Keratinocyte (primary cell): ENCODE measurements around the gene MYMX. TPM values are rescaled to one million over a fixed set of nuclear protein-coding genes. Genes with fewer than 3 reads are reported as not detected.

Source experiments
- DNase-seq: peaks from one replicate; pipeline ENCODE4 v3.0.0-alpha.2; 2011; ENCODE audit warnings: low read depth, missing footprints, low spot score
- FAIRE-seq: peaks from 2 replicates; lab custom pipeline; 2011; peaks lifted over from hg19 to GRCh38; lab: Jason Lieb, UNC
- H2AFZ ChIP-seq: 2 replicates; pipeline ENCODE4 v1.6.0; 2012; ENCODE audit warnings: low read length, control low read depth, inconsistent platforms; ENCODE audit not compliant: control insufficient read depth
- H3K27ac ChIP-seq: 2 replicates; pipeline ENCODE4 v1.5.1; 2011; ENCODE audit warnings: low read length; ENCODE audit not compliant: control insufficient read depth, insufficient read depth
- H3K27me3 ChIP-seq: 3 replicates; pipeline ENCODE4 v1.6.0; 2011; ENCODE audit warnings: low read length; ENCODE audit not compliant: control insufficient read depth, insufficient read depth; ENCODE audit errors: extremely low read depth
- H3K36me3 ChIP-seq, 2 experiments: 2 replicates in 1 of 2; 3 replicates in 1 of 2; pipeline ENCODE4 v1.5.1; 2011; ENCODE audit warnings: low read length in 2 of 2, mild to moderate bottlenecking in 1 of 2; ENCODE audit not compliant: control insufficient read depth in 2 of 2, insufficient read depth in 2 of 2; ENCODE audit errors: extremely low read depth in 1 of 2
- H3K4me1 ChIP-seq: 3 replicates; pipeline ENCODE4 v1.5.1; 2011; ENCODE audit warnings: low read length; ENCODE audit not compliant: control insufficient read depth, insufficient read depth; ENCODE audit errors: extremely low read depth
- H3K4me2 ChIP-seq: 3 replicates; pipeline ENCODE4 v1.6.0; 2011; ENCODE audit warnings: low read depth, low read length; ENCODE audit not compliant: control insufficient read depth, insufficient read depth; ENCODE audit errors: extremely low read depth
- H3K4me3 ChIP-seq, 3 experiments: fragments of 200-600 bp in 1 of 3; sonication (generic) in 1 of 3; 2 replicates in 2 of 3; 3 replicates in 1 of 3; pipeline ENCODE4 v1.5.1; 2011 to 2016; ENCODE audit warnings: low read length in 3 of 3, mild to moderate bottlenecking in 3 of 3, control low read depth in 2 of 3, inconsistent platforms in 1 of 3, low read depth in 1 of 3, mixed read lengths in 1 of 3, mixed run types in 1 of 3, moderate library complexity in 1 of 3; ENCODE audit not compliant: control insufficient read depth in 2 of 3, insufficient read depth in 2 of 3; ENCODE audit errors: extremely low read depth in 1 of 3
- H3K79me2 ChIP-seq: 2 replicates; pipeline ENCODE4 v1.6.0; 2012; ENCODE audit warnings: low read length; ENCODE audit not compliant: control insufficient read depth, insufficient read depth
- H3K9ac ChIP-seq: 3 replicates; pipeline ENCODE4 v1.6.0; 2011; ENCODE audit warnings: low read length; ENCODE audit not compliant: control insufficient read depth, insufficient read depth; ENCODE audit errors: extremely low read depth
- H3K9me1 ChIP-seq: 3 replicates; pipeline ENCODE4 v1.6.0; 2011; ENCODE audit warnings: low read length; ENCODE audit not compliant: control insufficient read depth, insufficient read depth; ENCODE audit errors: extremely low read depth
- H3K9me3 ChIP-seq: 2 replicates; pipeline ENCODE4 v1.5.1; 2012; ENCODE audit warnings: low read depth, low read length; ENCODE audit not compliant: control insufficient read depth
- H4K20me1 ChIP-seq: 3 replicates; pipeline ENCODE4 v1.6.0; 2011; ENCODE audit warnings: low read length; ENCODE audit not compliant: control insufficient read depth, insufficient read depth; ENCODE audit errors: extremely low read depth
- EZH2 ChIP-seq: IDR thresholded peaks from one replicate; pipeline ENCODE4 v1.6.1; 2012; ENCODE audit warnings: inconsistent platforms, mild to moderate bottlenecking, low read length, moderate library complexity
- dilution Hi-C: fragments of 300-500 bp; cut with MboI; formaldehyde crosslinking; loops from one replicate; pipeline ENCODE4 v1.7.0; 2020; ENCODE audit warnings: low sequenced_read_pairs; ENCODE audit not compliant: extremely low pct_ligation_motif_present
- polyA plus RNA-seq, 5 experiments: library from polyadenylated mRNA; depleted of rRNA in 3 of 5; stranded (reverse) in 3 of 5; stranded (forward) in 1 of 5; unstranded in 1 of 5; fragments of >200 nt; gene quantifications; 1 replicate in 1 of 5; 2 replicates in 3 of 5; 3 replicates in 1 of 5; pipeline versions ENCODE4 v1.2.1 to v1.2.3, GENCODE V29; 2011 to 2012; ENCODE audit warnings: missing spikeins in 2 of 5, low read depth in 1 of 5, low replicate concordance in 1 of 5
- TF ChIP-seq, protein P1 (sequence below), 3 experiments: IDR thresholded peaks in 1 of 3; conservative IDR thresholded peaks in 1 of 3; optimal IDR thresholded peaks in 1 of 3; 2 replicates in 2 of 3; 3 replicates in 1 of 3; pipeline versions ENCODE3 to v1.5.1; 2011; ENCODE audit warnings: low read length in 3 of 3, mild to moderate bottlenecking in 3 of 3, moderate library complexity in 2 of 3, control low read depth in 1 of 3, inconsistent platforms in 1 of 3; ENCODE audit not compliant: insufficient read depth in 2 of 3; ENCODE audit errors: extremely low read depth in 1 of 3

Gene MYMX
- polyA plus RNA-seq, 1 donor (not counting 4 experiments of a cell fraction or from before 2014, with no cell fraction given), result 0.09 TPM

DNA sequence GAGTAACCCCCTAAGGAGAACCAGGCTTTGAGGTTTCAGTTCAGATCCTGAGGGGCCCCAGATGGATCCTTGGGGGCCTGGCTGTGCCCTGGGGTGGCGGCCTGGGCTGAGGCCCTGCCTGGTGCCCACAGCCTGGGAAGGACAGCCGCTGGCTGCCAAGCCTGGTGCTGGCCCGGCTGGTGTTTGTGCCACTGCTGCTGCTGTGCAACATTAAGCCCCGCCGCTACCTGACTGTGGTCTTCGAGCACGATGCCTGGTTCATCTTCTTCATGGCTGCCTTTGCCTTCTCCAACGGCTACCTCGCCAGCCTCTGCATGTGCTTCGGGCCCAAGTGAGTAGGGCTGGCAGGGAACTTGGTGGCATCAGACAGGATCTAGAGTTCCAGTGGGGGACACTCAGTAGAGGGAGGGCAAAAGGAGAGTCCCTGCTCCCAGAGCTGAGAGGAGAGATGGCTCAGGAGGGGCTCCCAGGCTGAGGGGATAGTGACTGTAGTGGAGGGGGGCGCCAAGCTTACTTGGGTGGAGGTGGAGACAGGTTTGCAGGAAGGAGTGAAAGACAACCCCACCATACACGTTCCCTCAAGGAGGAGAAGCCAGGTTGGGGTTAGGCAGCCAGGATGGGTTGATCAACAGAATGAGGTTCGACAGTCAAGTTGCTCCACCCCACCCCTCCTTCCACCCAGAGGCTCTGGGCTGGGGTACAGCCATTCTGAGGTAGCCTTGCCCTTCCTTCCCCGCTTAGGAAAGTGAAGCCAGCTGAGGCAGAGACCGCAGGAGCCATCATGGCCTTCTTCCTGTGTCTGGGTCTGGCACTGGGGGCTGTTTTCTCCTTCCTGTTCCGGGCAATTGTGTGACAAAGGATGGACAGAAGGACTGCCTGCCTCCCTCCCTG is 16.2 kb downstream of the MYMX start:
- Histone ChIP-seq H3K36me3 (peaks cover 7 to 29% of the 10 kb centered on the region in 2 experiments), H3K4me1 (peaks cover 24% of the 10 kb centered on the region), H3K27me3 (no peaks in the 10 kb centered on the region), H3K9me1 (peaks cover 3% of the 10 kb centered on the region), H2AFZ (no peak overlapping the region), H3K4me3 (no peak overlapping the region), H4K20me1 (no peaks in the 10 kb centered on the region), H3K9ac (no peak overlapping the region), H3K9me3 (no peaks in the 10 kb centered on the region), H3K79me2 (no peaks in the 10 kb centered on the region), H3K27ac (no peak overlapping the region), H3K4me2 (no peak overlapping the region)
- DNase-seq, result no peak
- no peak for FAIRE-seq
- TF ChIP-seq EZH2, result no peak
- TF ChIP-seq, protein P1, sequence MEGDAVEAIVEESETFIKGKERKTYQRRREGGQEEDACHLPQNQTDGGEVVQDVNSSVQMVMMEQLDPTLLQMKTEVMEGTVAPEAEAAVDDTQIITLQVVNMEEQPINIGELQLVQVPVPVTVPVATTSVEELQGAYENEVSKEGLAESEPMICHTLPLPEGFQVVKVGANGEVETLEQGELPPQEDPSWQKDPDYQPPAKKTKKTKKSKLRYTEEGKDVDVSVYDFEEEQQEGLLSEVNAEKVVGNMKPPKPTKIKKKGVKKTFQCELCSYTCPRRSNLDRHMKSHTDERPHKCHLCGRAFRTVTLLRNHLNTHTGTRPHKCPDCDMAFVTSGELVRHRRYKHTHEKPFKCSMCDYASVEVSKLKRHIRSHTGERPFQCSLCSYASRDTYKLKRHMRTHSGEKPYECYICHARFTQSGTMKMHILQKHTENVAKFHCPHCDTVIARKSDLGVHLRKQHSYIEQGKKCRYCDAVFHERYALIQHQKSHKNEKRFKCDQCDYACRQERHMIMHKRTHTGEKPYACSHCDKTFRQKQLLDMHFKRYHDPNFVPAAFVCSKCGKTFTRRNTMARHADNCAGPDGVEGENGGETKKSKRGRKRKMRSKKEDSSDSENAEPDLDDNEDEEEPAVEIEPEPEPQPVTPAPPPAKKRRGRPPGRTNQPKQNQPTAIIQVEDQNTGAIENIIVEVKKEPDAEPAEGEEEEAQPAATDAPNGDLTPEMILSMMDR (optimal IDR thresholded peaks at IDR 0.05 in 1 of 3, IDR thresholded peaks at IDR 0.05 in 1 of 3, conservative IDR thresholded peaks at IDR 0.05 in 1 of 3; ENCODE audit: extremely low read depth in 1 of 3, insufficient read depth in 2 of 3, low read length in 3 of 3), result no peak
- dilution Hi-C loops, result no loop called here

DNA sequence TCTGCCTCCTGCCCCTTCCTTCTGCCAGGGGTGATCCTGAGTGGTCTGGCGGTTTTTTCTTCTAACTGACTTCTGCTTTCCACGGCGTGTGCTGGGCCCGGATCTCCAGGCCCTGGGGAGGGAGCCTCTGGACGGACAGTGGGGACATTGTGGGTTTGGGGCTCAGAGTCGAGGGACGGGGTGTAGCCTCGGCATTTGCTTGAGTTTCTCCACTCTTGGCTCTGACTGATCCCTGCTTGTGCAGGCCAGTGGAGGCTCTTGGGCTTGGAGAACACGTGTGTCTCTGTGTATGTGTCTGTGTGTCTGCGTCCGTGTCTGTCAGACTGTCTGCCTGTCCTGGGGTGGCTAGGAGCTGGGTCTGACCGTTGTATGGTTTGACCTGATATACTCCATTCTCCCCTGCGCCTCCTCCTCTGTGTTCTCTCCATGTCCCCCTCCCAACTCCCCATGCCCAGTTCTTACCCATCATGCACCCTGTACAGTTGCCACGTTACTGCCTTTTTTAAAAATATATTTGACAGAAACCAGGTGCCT is 16.9 kb downstream of the MYMX start:
- Histone ChIP-seq H3K9me3 (no peaks in the 10 kb centered on the region), H3K4me3 (no peak overlapping the region), H2AFZ (no peak overlapping the region), H3K27ac (no peak overlapping the region), H3K79me2 (no peaks in the 10 kb centered on the region), H3K4me1 (peaks cover 31% of the 10 kb centered on the region), H3K36me3 (peaks cover 7 to 24% of the 10 kb centered on the region in 2 experiments), H3K9ac (no peak overlapping the region), H3K9me1 (peaks cover 3% of the 10 kb centered on the region), H3K4me2 (no peak overlapping the region), H3K27me3 (no peaks in the 10 kb centered on the region), H4K20me1 (no peaks in the 10 kb centered on the region)
- no peak for TF ChIP-seq EZH2
- TF ChIP-seq, protein P1 (optimal IDR thresholded peaks at IDR 0.05 in 1 of 3, IDR thresholded peaks at IDR 0.05 in 1 of 3, conservative IDR thresholded peaks at IDR 0.05 in 1 of 3; ENCODE audit: extremely low read depth in 1 of 3, insufficient read depth in 2 of 3, low read length in 3 of 3), result no peak
- DNase-seq (no peak), FAIRE-seq (no peak)
- dilution Hi-C loops, result no loop called here
